ENCODE results near the gene HES1.
"Not testable (repeated sequence)": the region's sequence is repeated elsewhere in the genome, so short reads cannot be mapped to it uniquely, and the experiment has no call there.

Gene HES1

GRCh38 chr3:194145702-194146101, 9.8 kb downstream of the HES1 start:
- no peak for DNase-seq

GRCh38 chr3:194147679-194148078, 11.7 kb downstream of the HES1 start:
- DNase-seq, result no peak

- DNase-seq, result no peak
Measured at GRCh38 chr3:194148383-194148782, 12.4 kb downstream of the HES1 start.

- no peak for DNase-seq
Measured at GRCh38 chr3:194150252-194150934, 14.4 kb downstream of the HES1 start.

- DNase-seq, result not testable (repeated sequence)
Measured at GRCh38 chr3:194150935-194151302, 15.0 kb downstream of the HES1 start.

- no peak for DNase-seq
Measured at GRCh38 chr3:194154346-194154745, 18.4 kb downstream of the HES1 start.

GRCh38 chr3:194156095-194156494, 20.1 kb downstream of the HES1 start:
- DNase-seq, result no peak

GRCh38 chr3:194158942-194159439, 23.0 kb downstream of the HES1 start:
- no peak for DNase-seq

GRCh38 chr3:194160158-194160557, 24.2 kb downstream of the HES1 start:
- DNase-seq, result no peak

- no peak for DNase-seq
Measured at GRCh38 chr3:194161131-194162045, 25.4 kb downstream of the HES1 start.

- DNase-seq, result no peak
Measured at GRCh38 chr3:194162070-194162678, 26.2 kb downstream of the HES1 start.

GRCh38 chr3:194162817-194163584, 27.1 kb downstream of the HES1 start:
- DNase-seq, result no peak

GRCh38 chr3:194163697-194164096, 27.7 kb downstream of the HES1 start:
- no peak for DNase-seq

GRCh38 chr3:194164861-194165260, 28.9 kb downstream of the HES1 start:
- no peak for DNase-seq

GRCh38 chr3:194165271-194166018, 29.5 kb downstream of the HES1 start:
- no peak for DNase-seq

GRCh38 chr3:194166682-194167479, 30.9 kb downstream of the HES1 start:
- DNase-seq, result no peak

- no peak for DNase-seq
Measured at GRCh38 chr3:194167480-194168282, 31.7 kb downstream of the HES1 start.

- DNase-seq, result no peak
Measured at GRCh38 chr3:194168994-194169393, 33.0 kb downstream of the HES1 start.

- no peak for DNase-seq
Measured at GRCh38 chr3:194169595-194169994, 33.6 kb downstream of the HES1 start.

GRCh38 chr3:194170793-194171192, 34.8 kb downstream of the HES1 start:
- no peak for DNase-seq

All from stimulated activated CD4-positive, alpha-beta T cell treated with anti-CD3 and anti-CD28 coated beads, Interleukin-15, amount 100 ng/mL, for 24 hours (primary cell).